HFFc6 (cell line): ENCODE results near the gene CYBA. TPM values are rescaled to one million over a fixed set of nuclear protein-coding genes. Genes with fewer than 3 reads are reported as not detected.

Source experiments
- DNase-seq: peaks from one replicate; pipeline ENCODE4 v3.0.0-alpha.2; 2018
- H3K27ac Mint-ChIP-seq: 2 replicates; pipeline ENCODE4 v1.8.0; 2020; ENCODE audit warnings: mild to moderate bottlenecking, mixed read lengths
- H3K27me3 Mint-ChIP-seq: 2 replicates; pipeline ENCODE4 v1.8.0; 2021; ENCODE audit warnings: mild to moderate bottlenecking, moderate library complexity, mixed read lengths; ENCODE audit not compliant: insufficient read depth
- H3K36me3 Mint-ChIP-seq: 2 replicates; pipeline ENCODE4 v1.8.0; 2021; ENCODE audit warnings: low read depth, mixed read lengths
- H3K4me1 Mint-ChIP-seq: 2 replicates; pipeline ENCODE4 v1.8.0; 2020; ENCODE audit warnings: low read depth, mixed read lengths
- H3K4me3 Mint-ChIP-seq: 2 replicates; pipeline ENCODE4 v1.8.0; 2020; ENCODE audit warnings: mild to moderate bottlenecking, moderate library complexity, mixed read lengths
- H3K9me3 Mint-ChIP-seq: 2 replicates; pipeline ENCODE4 v1.8.0; 2020; ENCODE audit warnings: mild to moderate bottlenecking, mixed read lengths
- total RNA-seq, 6 experiments: library from RNA; stranded (reverse); fragmentation: NEBNext Ultra II Directional; extraction: Animal tissue kit (Norgen Biotek cat#: 25700); gene quantifications; 2 replicates in 1 of 6; 3 replicates in 5 of 6; pipeline ENCODE4 v1.2.3, GENCODE V29; 2021
- TF ChIP-seq, protein P1 (sequence below): fragments of 200-600 bp; sonication (generic); IDR thresholded peaks from 2 replicates; pipeline ENCODE4 v1.5.0; 2021; ENCODE audit warnings: antibody characterized with exemption, mild to moderate bottlenecking

Gene CYBA
- total RNA-seq, 6 experiments from 2014 or later = 29.0 to 228 (median 36.9) TPM

DNA sequence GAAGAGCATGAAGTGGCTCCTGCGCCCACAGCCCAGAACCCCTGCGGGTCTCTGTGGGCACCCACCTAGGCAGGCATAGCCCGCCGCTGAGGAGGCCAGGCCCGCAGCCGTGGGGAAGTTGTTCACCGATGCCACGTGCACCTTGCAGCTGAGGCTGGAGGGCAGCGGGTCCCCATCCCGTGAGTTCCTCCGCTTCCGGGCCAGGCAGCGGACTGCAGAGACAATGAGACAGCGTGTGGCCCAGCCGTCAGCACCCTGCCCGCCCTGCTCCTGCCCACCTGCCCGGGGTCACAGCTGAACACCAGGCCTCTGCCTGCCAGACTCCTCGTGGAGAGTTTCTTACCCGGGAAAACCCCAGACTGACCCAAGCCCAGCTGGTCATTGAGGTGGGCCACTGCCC lies 6.5 kb upstream of the CYBA start:
- Mint-ChIP-seq H3K4me1 (peaks cover 12% of the 10 kb centered on the region), H3K4me3 (no peak overlapping the region), H3K36me3 (no peaks in the 10 kb centered on the region), H3K9me3 (no peaks in the 10 kb centered on the region), H3K27ac (no peak overlapping the region), H3K27me3 (no peaks in the 10 kb centered on the region; the same call in 1 of the 2 replicates)
- TF ChIP-seq, protein P1, sequence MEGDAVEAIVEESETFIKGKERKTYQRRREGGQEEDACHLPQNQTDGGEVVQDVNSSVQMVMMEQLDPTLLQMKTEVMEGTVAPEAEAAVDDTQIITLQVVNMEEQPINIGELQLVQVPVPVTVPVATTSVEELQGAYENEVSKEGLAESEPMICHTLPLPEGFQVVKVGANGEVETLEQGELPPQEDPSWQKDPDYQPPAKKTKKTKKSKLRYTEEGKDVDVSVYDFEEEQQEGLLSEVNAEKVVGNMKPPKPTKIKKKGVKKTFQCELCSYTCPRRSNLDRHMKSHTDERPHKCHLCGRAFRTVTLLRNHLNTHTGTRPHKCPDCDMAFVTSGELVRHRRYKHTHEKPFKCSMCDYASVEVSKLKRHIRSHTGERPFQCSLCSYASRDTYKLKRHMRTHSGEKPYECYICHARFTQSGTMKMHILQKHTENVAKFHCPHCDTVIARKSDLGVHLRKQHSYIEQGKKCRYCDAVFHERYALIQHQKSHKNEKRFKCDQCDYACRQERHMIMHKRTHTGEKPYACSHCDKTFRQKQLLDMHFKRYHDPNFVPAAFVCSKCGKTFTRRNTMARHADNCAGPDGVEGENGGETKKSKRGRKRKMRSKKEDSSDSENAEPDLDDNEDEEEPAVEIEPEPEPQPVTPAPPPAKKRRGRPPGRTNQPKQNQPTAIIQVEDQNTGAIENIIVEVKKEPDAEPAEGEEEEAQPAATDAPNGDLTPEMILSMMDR = no peak
- DNase-seq = no peak

DNA sequence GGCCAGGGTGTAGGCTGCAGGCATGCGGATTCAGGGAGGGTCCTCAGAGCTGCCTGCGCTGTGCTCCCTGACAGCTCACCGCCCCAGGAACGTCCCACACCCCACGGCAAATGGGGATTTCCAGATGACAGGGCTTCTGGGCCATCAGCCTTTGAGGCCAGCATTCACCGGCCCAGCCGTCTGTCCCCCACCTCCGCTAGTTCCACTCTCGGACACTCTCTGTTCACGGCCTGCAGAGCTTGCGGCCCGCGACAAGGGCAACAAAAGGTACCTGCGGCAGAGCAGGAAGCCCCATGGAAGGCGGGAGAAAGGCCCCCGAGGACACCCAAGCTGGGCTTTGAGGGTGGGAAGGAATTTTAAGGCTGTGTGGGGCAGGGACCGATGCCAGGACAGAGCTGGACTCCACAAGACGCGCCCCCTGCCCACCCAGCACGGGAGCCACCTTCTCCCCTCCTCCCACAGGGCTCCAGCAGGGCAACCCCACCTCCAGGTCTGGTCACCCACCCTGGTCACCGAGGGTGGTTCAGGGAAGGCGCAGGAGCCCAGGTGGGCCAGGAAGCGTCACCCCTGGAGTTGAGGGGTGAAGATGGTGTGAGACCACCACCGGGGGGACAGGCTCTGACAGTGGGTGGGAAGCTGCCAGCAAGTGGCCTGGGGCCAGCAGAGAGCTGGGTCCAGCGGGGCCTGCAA lies 5.6 kb upstream of the CYBA start:
- TF ChIP-seq, protein P1 = no peak
- no peak for DNase-seq
- no peaks in the 10 kb centered on the region for H3K9me3 Mint-ChIP-seq
- no peak overlapping the region for H3K4me3 Mint-ChIP-seq
- no peak overlapping the region for H3K27ac Mint-ChIP-seq
- peaks cover 4% of the 10 kb centered on the region for H3K4me1 Mint-ChIP-seq
- no peaks in the 10 kb centered on the region for H3K27me3 Mint-ChIP-seq
- H3K36me3 Mint-ChIP-seq = no peaks in the 10 kb centered on the region

DNA sequence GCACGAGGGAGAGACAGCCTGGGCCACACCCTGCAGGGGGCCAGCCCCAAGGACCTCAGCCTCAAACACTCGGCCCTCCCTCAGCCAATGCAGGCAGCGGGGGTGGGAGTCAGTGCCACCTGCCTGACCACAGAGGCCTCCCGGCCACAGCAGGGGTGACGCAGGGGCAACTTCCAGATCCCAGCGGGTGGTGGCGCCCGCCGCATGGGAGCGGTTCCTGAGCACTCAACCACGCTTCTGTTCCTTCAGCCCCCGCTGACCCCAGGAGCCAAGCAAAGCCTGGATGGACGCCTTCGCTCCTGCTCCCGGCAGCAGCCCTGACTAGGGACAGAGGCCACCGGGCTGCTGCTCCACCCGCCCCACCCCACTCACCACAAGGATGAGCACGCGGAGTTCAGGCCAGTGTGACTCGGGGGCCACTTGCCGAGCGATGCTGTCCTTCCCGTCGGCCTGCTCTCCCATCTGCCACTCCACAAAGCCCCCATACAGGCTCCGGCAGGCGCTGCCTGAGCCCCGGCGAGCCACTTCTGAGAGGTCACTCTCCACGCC lies 5.0 kb upstream of the CYBA start:
- no peaks in the 10 kb centered on the region for H3K27me3 Mint-ChIP-seq
- H3K36me3 Mint-ChIP-seq = no peaks in the 10 kb centered on the region
- no peaks in the 10 kb centered on the region for H3K4me1 Mint-ChIP-seq
- no peak overlapping the region for H3K4me3 Mint-ChIP-seq
- H3K9me3 Mint-ChIP-seq = no peaks in the 10 kb centered on the region
- H3K27ac Mint-ChIP-seq = no peak overlapping the region
- no peak for DNase-seq
- TF ChIP-seq, protein P1 = no peak

DNA sequence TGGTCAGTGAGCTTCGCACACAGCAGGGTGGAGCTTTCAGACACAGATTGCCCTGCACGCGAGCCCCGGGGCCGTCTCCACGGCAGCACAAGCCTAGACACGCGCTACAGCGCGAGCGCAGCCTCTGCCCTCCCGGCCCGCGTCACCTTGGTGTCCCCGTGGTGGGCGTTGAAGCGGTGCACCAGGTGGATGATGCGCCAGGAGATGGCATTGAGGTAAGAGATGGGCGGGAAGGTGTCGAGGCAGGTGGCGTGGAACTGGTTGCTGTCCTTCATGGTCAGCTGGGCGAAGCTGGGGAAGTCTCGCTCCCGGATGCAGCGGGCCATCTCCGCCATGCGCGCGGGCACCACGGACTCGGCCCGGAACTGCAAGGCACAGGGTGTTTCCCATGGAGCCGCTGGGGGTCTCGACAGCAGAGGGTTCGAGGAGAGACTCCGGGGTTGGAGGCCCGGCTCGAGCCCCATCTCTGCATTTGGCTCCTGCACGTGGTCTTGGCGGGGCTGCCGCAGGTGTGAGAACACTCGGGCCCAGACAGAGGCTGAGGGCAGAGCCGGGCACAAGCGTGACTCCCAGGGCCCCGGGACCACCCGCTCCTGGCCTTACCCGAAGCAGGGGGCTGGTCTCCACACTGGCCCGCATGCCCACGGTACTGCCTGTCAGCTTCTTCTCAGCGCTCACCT lies 4.3 kb upstream of the CYBA start:
- no peak overlapping the region for H3K4me3 Mint-ChIP-seq
- TF ChIP-seq, protein P1 = no peak
- H3K9me3 Mint-ChIP-seq = no peaks in the 10 kb centered on the region
- no peak overlapping the region for H3K27ac Mint-ChIP-seq
- no peaks in the 10 kb centered on the region for H3K4me1 Mint-ChIP-seq
- no peaks in the 10 kb centered on the region for H3K27me3 Mint-ChIP-seq
- H3K36me3 Mint-ChIP-seq = no peaks in the 10 kb centered on the region
- no peak for DNase-seq

DNA sequence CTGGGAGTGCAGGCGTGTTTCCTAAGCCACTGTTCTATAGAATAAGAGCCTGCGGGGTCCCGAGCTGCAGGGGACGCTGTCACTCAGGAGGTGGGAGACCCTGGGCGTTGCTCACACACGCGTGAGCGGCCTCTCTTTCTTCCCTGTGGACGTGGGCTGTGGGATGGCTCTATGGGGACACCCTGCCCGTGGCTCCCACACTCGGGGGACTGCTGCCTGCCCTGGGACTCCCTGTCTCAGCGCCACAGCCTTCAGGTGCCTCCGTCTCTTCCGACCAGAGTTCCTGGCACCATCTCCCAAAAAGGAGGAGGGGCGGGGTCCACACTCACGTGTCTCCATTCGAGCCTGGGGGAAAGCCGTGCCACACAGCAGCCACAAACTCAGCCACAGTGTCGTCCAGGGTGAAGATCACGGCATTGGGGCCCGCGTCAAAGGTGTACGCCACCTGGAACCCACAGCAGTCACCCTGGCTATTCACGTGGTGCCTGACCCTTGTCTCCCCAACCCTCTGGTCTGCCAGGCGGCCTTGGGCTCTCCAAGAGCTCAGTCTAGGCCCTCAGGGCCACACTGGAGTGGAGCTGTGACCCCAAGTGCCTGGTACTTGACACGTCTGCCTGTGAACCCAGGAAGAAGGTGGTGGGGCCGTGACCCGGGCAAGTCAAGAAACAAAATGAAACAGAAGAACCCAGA lies 3.7 kb upstream of the CYBA start:
- Mint-ChIP-seq H3K27me3 (no peaks in the 10 kb centered on the region), H3K4me1 (no peaks in the 10 kb centered on the region), H3K36me3 (no peaks in the 10 kb centered on the region), H3K9me3 (no peaks in the 10 kb centered on the region), H3K27ac (no peak overlapping the region), H3K4me3 (no peak overlapping the region)
- DNase-seq = no peak
- TF ChIP-seq, protein P1 = no peak
